Smooth muscle cell (in vitro differentiated cells): Measurements from ENCODE around the gene ZNF385D. TPM values are rescaled to one million over a fixed set of nuclear protein-coding genes. Genes with fewer than 3 reads are reported as not detected.

Experiments used
- DNase-seq: peaks from one replicate; lab custom pipeline; 2025; ENCODE audit not compliant: unreplicated experiment; lab: John Stamatoyannopoulos, UW
- H2AFZ ChIP-seq: fragments of 200-600 bp; sonication (generic); 2 replicates; pipeline ENCODE4 v1.6.0; 2016; ENCODE audit warnings: antibody characterized with exemption, low read depth, mild to moderate bottlenecking
- H3F3A ChIP-seq: fragments of 200-600 bp; sonication (generic); 2 replicates; pipeline ENCODE4 v1.6.0; 2017; ENCODE audit warnings: antibody characterized with exemption, low read depth
- H3K27ac ChIP-seq: fragments of 200-600 bp; sonication (generic); 2 replicates; pipeline ENCODE4 v1.5.1; 2016; ENCODE audit warnings: low read depth, mild to moderate bottlenecking
- H3K27me3 ChIP-seq: fragments of 200-600 bp; sonication (generic); 2 replicates; pipeline ENCODE4 v1.6.1; 2016; ENCODE audit warnings: low read depth, mild to moderate bottlenecking
- H3K36me3 ChIP-seq: fragments of 200-600 bp; sonication (generic); 2 replicates; pipeline ENCODE4 v1.5.1; 2016; ENCODE audit warnings: low read depth
- H3K4me1 ChIP-seq: fragments of 200-600 bp; sonication (generic); 2 replicates; pipeline ENCODE4 v1.5.1; 2016; ENCODE audit warnings: low read depth
- H3K4me2 ChIP-seq: fragments of 200-600 bp; sonication (generic); 2 replicates; pipeline ENCODE4 v1.6.0; 2016; ENCODE audit warnings: mild to moderate bottlenecking
- H3K4me3 ChIP-seq: fragments of 200-600 bp; sonication (generic); 2 replicates; pipeline ENCODE4 v1.5.1; 2016; ENCODE audit warnings: mild to moderate bottlenecking
- H3K79me2 ChIP-seq: fragments of 200-600 bp; sonication (generic); 2 replicates; pipeline ENCODE4 v1.6.0; 2016; ENCODE audit warnings: low read depth, mild to moderate bottlenecking
- H3K9ac ChIP-seq: fragments of 200-600 bp; sonication (generic); 2 replicates; pipeline ENCODE4 v1.6.0; 2016; ENCODE audit warnings: low read depth
- H3K9me3 ChIP-seq: fragments of 200-600 bp; sonication (generic); replicated peaks from 2 replicates; pipeline ENCODE4 v1.5.1; 2016; ENCODE audit warnings: low read depth
- H4K20me1 ChIP-seq: fragments of 200-600 bp; sonication (generic); 2 replicates; pipeline ENCODE4 v1.6.0; 2016; ENCODE audit warnings: low read depth
- WGBS: methylation state at CpG from one replicate; pipeline ENCODE4 v1.1.7; 2016; ENCODE audit warnings: low lambda C conversion rate; 5-methylcytosine and 5-hydroxymethylcytosine counted together
- polyA plus RNA-seq: library from polyadenylated mRNA; unstranded; fragments of >200 nt; fragmentation: Nextera tagmentation; extraction: Ambion mirVana; gene quantifications from 2 replicates; pipeline ENCODE4 v1.2.1, GENCODE V29; 2016
- total RNA-seq: library from RNA; depleted of rRNA; stranded (reverse); fragments of >200 nt; gene quantifications from 2 replicates; pipeline ENCODE4 v1.2.3, GENCODE V29; 2014
- TF ChIP-seq, protein P1 (sequence below): fragments of 200-600 bp; sonication (generic); IDR thresholded peaks from 2 replicates; pipeline ENCODE4 v1.5.1; 2017; ENCODE audit warnings: borderline replicate concordance, mild to moderate bottlenecking, antibody characterized with exemption; ENCODE audit not compliant: insufficient read depth, poor library complexity, severe bottlenecking

The ZNF385D gene
- total RNA-seq (0.09 and 0.13 TPM in 2 replicates), polyA plus RNA-seq (1.2 and 2.4 TPM in 2 replicates)

DNA sequence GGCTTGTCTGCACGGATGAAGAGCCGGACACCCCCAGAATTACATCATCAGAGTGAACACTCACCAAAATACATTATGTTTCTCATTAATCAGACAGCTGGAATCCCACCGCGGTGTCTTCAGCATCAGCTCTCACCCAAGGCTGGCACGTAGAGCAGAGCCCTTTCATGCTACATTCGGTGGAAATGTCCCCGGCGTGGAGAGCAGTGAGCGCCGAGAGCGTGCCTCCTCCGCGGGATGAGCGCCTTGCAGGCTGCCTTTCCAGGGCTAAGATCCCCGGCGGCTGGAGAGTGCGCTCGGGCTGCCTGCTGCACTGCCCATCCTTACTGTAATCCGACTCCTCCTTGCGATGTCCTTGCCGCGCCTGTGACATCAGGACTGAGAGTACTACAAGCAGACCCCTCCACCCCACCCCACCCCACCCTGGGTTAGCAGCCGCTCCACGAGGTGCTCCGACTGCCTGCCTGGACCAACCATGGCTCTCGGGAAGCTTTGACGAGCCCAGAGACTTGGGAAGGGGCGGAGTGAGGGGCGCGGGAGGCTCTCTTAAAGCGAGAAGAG lies at the start of gene ZNF385D:
ZNF385D (minus strand) TSS at position 380 of the 561 bp plus-strand sequence; CDS start at position 86, 294 bp downstream.
- no peaks in the 10 kb centered on the region for H3K9me3 ChIP-seq
- peak within 1 kb of the TSS; percentile 89 for H3K4me2 ChIP-seq
- TF ChIP-seq, protein P1, sequence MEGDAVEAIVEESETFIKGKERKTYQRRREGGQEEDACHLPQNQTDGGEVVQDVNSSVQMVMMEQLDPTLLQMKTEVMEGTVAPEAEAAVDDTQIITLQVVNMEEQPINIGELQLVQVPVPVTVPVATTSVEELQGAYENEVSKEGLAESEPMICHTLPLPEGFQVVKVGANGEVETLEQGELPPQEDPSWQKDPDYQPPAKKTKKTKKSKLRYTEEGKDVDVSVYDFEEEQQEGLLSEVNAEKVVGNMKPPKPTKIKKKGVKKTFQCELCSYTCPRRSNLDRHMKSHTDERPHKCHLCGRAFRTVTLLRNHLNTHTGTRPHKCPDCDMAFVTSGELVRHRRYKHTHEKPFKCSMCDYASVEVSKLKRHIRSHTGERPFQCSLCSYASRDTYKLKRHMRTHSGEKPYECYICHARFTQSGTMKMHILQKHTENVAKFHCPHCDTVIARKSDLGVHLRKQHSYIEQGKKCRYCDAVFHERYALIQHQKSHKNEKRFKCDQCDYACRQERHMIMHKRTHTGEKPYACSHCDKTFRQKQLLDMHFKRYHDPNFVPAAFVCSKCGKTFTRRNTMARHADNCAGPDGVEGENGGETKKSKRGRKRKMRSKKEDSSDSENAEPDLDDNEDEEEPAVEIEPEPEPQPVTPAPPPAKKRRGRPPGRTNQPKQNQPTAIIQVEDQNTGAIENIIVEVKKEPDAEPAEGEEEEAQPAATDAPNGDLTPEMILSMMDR, result no peak
- no peak within 1 kb of the TSS for H3K9ac ChIP-seq
- DNase-seq, result peak; percentile 19
- no peaks in the 10 kb centered on the region for H3K79me2 ChIP-seq
- no peaks in the 10 kb centered on the region for H4K20me1 ChIP-seq
- H3K4me3 ChIP-seq, result peak within 1 kb of the TSS; percentile 48
- H3K36me3 ChIP-seq, result no peaks in the 10 kb centered on the region
- no peak within 1 kb of the TSS for H3K27ac ChIP-seq
- peaks cover 30% of the 10 kb centered on the region for H3K27me3 ChIP-seq
- WGBS, result 1% methylated on average over 31 of the region's 31 CpGs
- H2AFZ ChIP-seq, result peak within 1 kb of the TSS; percentile 85
- H3K4me1 ChIP-seq, result peaks cover 7% of the 10 kb centered on the region
- no peaks in the 10 kb centered on the region for H3F3A ChIP-seq

- DNase-seq, result no peak
- TF ChIP-seq, protein P1, result no peak
- H3K4me2 ChIP-seq, result no peak overlapping the region
- H3K27ac ChIP-seq, result no peak overlapping the region
- no peak overlapping the region for H3K4me3 ChIP-seq
- H2AFZ ChIP-seq, result no peak overlapping the region
- no peaks in the 10 kb centered on the region for H4K20me1 ChIP-seq
- no peaks in the 10 kb centered on the region for H3K27me3 ChIP-seq
- H3K9ac ChIP-seq, result no peak overlapping the region
- H3K36me3 ChIP-seq, result no peaks in the 10 kb centered on the region
- no peaks in the 10 kb centered on the region for H3K9me3 ChIP-seq
- no peaks in the 10 kb centered on the region for H3F3A ChIP-seq
- 92% methylated on average over 9 of the region's 9 CpGs for WGBS
- H3K79me2 ChIP-seq, result no peaks in the 10 kb centered on the region
- H3K4me1 ChIP-seq, result no peaks in the 10 kb centered on the region
These were observed 47.5 kb upstream of the ZNF385D start for GRCh38 chr3:21798356-21799088.

GRCh38 chr3:21795921-21796320 lies 44.9 kb upstream of the ZNF385D start:
- TF ChIP-seq, protein P1, result no peak
- Histone ChIP-seq H3K36me3 (no peaks in the 10 kb centered on the region), H3K27ac (no peak overlapping the region), H3K9ac (no peak overlapping the region), H3K79me2 (no peaks in the 10 kb centered on the region), H3K9me3 (no peaks in the 10 kb centered on the region), H3K4me3 (no peak overlapping the region), H3K4me2 (no peak overlapping the region), H2AFZ (no peak overlapping the region), H3K27me3 (no peaks in the 10 kb centered on the region), H3F3A (no peaks in the 10 kb centered on the region), H4K20me1 (no peaks in the 10 kb centered on the region), H3K4me1 (no peaks in the 10 kb centered on the region)
- 23% methylated on average over 2 of the region's 2 CpGs for WGBS
- no peak for DNase-seq
